ENCODE results near the gene HNRNPC.
A peak's percentile ranks its signal among the peaks of the same experiment; 100 is the strongest.

- TF ChIP-seq CTCF (IDR thresholded peaks at IDR 0.05), result peak; percentile 26
- no peak for TF ChIP-seq EZH2phosphoT487 (IDR thresholded peaks at IDR 0.05)
- no peak for TF ChIP-seq EZH2 (IDR thresholded peaks at IDR 0.05)
Observed at GRCh38 chr14:21300892-21301291, 31.6 kb upstream of the HNRNPC start.

Data from neural progenitor cell (in vitro differentiated cells).